ENCODE measurements around the gene LIF.

GRCh38 chr22:30288419-30289140 is 42.0 kb upstream of the LIF start:
- TF ChIP-seq REST (IDR thresholded peaks at IDR 0.05; ENCODE audit: insufficient read depth in 1 of 2, low read depth in 2 of 2, low read length in 1 of 2) = no peak
- TF ChIP-seq CTCF (IDR thresholded peaks at IDR 0.05) = no peak

Measured in Panc1 (cell line).